Activated CD4-positive, alpha-beta T cell treated with anti-CD3 and anti-CD28 coated beads for 24 hours (primary cell): ENCODE data around the gene ADSL.

Experiments used
- DNase-seq, 2 donors: peaks; one replicate each; pipeline ENCODE4 v3.0.0-alpha.2; 2020; ENCODE audit warnings: low read depth in 2 of 2

Gene ADSL

DNA sequence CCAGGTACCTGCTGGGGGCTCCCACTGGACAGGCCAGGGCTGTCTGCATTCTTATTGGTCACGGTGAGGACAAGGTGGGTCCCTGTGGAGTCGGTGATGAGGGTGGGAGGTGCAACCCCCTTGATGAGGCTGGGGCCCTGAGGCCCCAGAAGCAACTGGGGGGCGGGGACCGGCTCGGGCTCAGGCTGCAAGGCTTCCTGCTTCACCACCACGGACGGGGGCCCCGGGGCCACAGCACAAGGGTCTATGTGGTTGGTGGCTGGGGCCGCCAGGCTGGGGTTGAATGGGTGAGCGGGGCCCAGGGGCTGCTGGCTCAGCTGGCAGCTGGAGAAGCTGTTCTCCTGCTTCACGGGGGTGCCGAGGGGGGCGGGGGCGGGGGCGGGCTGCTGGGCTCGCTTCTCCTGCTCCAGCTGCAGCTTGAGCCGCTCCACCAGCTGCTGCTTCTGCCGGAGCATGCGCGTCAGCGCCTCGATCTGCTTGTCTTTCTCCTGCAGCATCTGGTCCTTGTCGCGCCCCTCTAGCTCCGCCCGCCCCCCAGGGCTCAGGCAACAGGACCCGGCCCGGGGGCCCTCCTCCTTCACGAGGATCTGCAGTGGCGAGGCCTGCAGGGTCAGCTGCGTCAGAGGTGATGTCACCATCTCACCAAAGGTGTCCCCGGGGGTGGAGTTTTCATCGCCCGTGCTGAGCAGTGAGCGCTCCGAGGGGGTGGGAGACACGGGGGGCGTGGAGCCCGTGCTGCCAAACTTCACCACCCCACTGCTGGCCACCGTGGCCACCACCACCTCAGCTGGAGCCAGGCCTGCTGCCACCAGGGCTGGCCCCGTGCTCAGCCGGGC lies 72.3 kb downstream of the ADSL start:
- no peak for DNase-seq

DNA sequence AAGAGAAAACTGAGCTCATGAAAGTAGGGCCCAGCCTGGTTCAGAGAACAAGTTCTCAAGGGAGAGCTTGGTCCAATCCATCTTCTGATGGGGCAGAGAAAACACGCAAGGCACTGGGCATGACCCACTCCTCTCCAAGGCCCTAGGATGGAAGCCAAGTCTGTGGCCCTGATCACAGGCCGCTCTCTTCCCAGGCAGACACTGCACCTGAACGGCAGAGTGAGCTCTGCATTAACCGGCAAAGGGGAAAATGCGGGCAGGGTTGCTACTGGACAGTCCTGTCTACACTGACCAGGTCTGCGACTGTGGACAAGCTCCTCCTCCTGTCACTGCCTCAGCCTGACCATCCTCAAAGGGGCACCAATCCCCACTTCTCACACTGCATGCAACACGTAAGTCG lies 73.4 kb downstream of the ADSL start:
- DNase-seq: no peak

DNA sequence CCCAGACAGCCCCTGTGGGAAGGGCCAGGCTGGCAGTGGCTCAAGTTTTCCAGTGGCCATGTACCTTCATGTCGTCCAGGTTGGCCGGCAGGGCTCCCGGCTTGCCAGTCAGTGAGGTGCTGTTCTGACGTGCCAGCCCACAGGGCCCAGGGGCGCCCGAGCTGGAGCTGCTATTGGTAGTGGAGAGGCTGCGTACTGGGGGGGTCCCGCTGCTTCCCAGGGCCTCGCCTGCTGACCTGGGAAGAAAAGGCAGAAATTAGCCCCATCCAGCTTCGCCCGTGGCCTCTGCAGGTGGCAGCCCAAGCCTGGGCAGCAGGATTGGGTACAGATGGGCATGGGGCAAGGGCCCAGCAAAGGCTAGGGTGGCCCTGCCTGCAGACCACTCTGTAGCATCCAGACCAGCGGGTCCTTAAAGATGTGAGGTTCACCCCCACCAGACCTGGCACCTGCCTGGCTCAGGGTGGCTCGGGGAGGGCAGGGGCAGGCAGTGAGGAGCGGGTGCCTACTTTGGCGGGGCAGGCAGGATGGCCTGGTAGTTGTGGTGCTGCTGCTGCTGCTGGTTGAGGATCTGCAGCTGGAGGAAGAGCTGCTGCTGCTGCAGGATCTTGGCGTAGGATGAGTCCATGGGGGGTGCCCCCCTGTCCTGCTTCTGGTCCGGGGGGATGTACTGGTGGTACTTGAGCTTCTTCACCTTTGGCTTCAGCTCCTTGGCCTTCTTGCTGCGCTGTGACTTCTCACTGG lies 74.2 kb downstream of the ADSL start:
- no peak for DNase-seq

DNA sequence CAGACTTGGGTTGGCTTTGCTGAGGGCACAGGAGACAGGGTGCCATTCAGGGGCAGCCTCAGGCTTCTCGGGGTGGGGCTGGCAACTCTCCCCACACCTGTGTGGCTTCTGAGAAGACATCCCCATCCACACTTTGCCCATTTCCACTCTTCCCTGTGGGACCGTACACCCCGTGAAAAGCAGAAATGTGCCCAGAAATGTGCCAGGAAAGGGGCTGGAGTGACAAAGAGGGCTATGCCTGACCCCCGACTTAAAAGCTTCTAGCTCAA lies 74.7 kb downstream of the ADSL start:
- DNase-seq: no peak

DNA sequence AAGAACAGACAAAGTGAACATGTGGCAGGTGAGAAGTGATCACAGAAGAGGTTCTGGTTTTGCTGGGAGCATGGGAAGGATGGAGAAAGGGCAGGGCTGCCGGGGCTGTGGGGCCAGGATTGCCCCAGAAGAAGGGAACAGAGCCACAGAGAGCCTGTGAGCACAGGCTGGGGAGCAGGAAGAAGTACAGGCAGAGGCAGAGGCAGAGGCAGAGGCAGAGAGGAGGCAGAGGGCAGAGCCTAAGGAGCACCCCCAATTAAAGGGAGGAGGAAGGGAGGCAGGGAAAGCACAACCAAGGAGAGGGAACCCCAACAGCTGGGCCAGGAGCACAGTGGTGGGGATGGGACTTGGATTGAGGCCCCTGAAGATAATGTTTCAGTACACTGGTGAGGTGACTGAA lies 75.6 kb downstream of the ADSL start:
- no peak for DNase-seq

DNA sequence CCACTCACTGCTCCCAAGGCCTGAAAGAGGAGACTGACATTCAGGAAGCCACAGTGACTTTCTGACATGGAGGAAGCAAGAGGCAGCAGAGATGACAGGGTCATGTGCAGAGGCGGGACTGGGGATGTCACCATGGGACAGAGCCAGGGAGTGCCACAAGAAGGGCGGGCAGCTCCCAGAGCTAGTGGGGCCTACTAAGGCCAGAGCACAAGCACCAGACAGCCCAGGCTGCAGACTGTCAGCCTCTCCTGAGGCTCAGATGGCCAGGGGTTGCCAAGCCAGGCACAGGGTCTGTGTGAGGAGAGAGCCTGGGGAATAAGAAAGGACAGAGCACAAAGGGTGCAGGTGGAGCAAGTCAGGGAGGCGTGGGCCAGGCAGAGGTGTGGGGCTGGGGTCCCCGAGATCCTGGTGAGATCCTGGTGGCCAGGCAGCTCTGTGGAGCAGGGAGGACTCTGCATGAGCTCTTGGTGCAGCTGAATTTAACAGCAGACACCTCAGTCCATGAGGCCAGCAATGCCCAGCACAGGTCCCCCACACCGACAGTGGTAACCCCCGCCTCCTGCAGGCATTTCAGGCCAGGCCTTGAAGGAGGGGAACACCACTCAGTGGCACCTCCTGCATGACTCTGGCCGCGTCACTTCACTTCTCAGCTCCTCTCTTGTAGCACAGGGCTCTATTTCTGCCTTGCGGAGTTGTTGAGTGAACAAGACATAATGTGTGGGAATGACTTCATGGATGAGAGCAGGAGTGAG lies 76.4 kb downstream of the ADSL start:
- DNase-seq: no peak

DNA sequence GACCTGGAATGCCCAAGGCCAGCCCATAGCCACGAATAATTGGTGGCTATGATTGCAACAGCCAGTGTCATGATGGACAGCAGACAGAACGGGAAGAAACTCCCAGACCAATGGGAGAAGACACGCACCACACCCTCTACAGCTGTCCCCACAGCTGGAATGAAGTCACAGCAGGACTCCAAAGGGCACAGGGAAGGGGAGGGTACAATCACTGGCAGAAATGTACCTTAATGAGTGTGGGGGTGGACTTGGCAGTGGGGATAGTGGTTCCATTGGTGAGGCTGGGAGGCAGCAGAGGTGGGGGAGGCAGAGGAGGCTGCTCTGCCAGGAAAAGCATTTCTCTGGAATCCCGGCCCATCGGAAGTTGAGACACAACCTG lies 77.0 kb downstream of the ADSL start:
- DNase-seq: no peak

DNA sequence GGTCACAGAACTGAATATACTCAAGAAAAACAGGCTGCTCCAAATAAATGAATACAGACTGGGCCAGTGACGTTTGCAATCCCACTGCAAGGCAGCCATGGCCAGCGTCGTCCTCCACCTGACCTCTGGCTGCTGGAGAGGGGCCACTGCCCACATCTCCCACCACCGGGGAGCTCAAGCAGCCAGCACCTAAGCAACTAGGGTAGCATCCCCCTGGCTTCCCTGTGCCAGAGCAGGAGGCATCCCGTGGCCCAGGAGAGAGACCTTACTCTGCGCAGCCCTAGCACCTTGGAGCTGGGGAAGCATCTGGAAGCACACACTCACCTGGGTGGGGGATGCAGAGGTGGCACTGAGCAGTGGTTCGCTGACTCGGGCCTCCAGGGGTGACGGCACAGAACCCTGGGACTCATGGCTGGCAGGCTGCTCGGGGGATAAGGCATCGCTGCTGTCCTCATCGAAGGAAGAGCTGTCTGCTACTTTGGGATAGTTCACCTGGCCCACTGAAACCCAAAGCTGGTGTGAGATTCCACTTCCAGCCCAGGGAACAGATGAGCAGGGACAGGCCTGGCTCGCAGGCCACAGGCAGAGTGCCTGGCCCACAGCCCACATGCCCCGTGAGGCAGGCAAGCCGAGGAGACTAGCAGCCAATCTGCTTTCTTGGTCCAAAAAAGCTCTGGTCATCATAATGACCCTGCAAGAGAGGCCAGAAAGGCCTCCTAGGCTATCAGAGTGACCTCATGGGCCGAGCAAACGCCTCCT lies 77.8 kb downstream of the ADSL start:
- no peak for DNase-seq

DNA sequence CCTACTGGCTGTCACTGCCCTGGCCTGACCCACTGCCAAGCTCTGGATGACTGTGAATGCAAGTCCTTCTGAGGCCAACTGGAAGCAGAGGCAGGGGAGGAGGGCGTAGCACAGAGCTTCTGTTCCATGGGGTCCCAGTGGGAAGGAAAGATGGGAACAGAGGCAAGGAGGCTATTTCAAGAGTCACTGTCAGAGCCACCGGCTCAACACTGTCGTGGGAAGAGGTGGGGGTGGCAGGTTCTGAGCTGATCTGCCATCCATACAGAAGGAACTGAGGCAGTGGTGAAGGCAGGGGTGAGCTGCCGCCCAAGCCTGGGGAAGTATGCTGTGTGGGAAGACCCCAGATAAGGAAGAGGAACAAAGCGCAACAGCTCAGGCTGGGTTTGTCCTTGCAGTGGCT lies 78.8 kb downstream of the ADSL start:
- DNase-seq: no peak

DNA sequence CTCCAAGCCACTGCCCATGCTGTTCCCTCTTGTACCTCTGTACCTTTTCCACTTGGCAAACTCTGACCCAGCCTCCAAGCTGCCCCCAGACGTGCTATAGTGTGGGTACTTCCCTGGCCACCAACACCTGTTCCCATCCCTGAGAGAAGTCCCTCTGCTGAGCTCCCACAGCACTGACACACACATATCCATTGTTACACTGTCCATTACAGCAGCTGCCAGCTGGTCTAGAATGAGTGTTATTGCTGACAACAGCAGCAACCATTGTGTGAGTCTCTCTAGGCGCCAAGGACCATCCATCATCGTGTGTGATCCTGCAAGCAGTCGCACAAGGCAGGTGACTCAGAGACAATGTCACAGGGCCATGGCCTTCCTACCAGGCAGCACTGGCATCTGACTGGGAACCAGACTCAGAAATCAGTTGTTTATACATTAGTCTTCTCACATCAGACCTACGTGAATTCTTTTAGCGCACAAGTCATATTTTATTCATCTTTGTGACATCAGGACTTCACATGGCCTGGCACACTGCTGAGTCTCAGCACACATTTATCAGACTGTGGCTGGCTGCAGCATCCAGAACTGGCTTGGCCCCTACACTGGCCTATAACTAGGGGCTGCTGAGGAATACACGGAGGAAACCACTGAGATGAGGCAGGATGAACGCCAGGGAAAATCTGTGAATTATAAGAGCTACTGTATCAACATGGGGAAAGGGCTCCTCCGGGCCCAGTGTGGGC lies 80.5 kb downstream of the ADSL start:
- no peak for DNase-seq

DNA sequence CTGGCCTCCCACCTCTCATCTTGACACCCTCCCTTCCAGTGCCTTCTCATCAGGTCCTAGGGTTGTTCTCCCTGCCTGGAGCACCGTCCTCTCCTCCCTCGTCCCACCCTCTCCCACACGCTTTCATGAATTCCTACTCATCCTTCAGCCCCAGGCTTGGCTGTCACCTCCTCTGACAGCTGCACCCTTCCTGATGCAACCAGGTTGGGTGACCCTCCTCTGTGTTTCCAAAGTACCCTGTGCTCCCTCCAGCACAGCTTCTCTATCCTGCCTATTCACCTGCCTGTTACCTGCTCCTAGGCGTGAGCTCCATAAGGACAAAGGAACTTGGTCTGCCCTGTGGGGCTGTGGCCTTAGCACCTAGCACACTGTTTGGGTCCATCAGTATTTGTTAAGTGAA lies 82.5 kb downstream of the ADSL start:
- DNase-seq: no peak

DNA sequence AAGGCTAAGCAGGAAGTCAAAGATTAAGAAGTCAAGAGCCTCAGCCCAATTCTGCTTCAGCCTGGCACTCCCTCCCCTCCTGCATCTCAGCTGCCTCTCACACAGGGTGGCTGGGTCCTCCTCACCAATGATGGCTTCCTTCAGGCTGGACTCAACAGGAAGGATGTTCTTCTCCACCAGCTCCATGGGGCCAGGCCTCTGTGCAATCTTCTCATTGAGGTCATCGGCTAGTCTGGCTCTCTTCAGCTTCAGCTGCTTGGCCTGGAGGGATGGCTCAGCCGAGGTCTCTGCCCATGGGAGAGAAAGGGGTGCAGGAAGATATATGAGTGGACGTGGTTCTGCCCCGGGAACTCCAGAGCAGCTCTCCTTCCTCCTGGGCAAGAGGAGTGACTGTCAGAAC lies 83.2 kb downstream of the ADSL start:
- DNase-seq: no peak

DNA sequence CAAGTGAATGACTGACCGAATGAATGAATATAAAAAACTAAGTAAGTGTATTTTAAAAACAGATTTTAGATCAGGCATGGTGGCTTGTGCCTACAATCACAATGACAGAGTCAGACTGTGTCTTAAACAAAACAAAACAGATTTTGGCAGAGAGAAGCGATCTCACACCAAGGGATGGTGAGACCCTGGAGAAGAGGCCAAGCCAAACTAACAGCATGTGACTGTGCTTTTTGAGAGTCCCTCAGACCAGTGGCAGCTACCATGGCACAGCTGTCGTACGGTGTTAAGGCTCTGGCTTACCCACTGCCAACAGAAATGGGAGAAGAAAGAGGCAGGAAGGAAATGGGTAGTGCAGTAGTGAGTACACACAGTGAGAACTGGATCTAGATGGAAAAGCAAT lies 84.7 kb downstream of the ADSL start:
- no peak for DNase-seq

DNA sequence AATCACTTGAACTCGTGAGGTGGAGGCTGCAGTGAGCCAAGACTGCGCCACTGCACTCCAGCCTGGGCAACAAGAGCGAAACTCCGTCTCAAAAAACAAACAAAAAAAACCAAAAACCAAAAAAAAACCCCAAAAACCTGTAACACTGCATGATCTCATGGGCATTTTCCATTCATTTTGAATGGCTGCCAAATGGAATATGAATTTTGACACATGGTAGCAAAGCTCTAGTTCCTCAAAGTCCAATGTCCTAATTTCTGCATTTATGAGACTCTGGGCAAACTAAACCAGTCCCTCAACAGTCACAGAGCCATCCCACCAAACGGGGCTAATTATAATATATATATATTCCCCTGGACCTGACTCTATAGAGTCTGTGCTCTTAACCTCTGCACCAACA lies 85.9 kb downstream of the ADSL start:
- DNase-seq: no peak

DNA sequence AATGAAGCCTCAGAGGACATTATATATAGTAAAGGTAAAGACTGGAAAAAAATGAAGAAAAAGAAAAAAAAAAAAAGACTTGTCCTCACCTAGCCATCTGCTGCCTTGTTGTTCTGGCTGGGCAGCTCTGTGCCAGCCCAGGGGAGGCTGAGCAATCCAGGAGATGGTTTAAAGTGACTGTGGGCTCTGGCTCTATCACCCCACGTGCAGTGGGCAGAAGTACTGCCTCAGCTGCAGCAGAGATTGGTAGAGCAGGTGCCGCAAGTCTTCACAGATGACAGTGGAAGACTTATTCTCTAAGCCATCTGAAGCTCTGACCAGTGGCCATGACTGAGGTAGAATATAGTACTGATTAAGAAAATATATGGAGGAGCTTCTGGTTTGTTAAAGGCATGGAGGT lies 86.3 kb downstream of the ADSL start:
- DNase-seq: no peak

DNA sequence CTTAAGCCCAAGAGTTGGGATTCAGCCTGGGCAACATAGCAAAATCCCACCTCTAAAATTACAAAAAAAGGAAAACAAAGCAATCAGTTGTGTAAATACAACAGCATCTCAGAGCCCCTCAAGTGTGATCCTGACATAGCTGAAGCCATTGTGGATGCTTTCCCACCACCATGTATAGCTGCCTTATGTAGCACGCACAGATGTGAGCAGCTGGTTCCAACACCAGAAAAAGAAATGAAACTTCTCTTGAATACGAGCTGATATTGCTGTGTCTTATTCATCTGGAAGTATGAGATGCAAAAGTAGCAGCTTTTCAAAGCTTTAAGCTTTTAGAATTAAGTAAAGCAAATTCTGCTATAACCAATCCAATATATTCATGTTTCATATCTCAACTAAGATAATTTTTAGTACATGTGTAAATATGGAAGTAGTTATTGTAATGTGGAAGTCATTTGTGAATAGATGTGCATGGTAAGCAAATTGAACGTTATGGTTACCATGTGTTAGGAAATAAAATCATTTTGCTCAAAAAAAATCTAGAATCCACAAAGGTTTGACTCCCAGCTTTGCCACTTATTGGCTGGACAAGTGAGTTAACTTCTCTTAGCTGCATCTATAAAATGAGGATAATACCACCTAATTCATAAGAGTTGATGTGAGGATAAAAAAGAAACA lies 87.3 kb downstream of the ADSL start:
- DNase-seq: no peak

DNA sequence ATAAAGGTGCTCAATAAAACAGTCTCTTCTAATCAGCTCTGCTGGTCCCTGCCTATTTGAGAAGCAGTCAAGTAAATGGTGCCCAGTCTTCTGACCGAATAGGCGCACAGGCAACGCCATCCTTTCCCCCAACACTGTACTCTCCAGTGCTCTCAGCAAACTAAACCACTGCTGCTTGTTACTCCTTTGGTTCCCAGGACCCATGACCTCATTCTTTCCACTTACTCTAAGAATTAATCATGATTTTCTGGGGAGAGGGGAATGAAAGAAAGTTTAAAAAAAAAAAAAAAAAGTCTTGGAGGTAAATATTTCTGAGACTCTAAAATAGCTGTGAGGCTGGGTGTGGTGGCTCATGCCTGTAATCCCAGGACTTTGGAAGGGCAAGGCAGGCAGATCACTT lies 87.8 kb downstream of the ADSL start:
- DNase-seq: no peak

DNA sequence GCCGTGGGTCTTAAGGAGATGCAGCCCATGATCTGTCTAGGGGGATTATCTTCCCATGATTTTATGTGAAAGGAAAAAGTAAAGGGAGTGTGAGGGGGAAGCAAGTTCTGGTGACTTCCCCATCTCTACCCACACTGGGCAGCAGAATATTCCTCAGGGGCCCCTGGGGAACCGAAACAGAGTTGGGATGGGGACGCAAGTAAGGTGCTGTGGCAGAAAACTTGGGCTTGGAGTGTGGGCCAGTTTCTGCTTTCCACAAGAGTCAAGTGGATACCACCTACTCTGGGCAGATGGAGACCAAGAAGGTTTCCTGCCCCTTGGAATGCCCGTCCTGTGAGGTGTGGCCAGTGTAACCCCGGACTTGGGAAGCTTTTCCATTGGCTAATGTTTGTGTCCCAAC lies 88.4 kb downstream of the ADSL start:
- no peak for DNase-seq

DNA sequence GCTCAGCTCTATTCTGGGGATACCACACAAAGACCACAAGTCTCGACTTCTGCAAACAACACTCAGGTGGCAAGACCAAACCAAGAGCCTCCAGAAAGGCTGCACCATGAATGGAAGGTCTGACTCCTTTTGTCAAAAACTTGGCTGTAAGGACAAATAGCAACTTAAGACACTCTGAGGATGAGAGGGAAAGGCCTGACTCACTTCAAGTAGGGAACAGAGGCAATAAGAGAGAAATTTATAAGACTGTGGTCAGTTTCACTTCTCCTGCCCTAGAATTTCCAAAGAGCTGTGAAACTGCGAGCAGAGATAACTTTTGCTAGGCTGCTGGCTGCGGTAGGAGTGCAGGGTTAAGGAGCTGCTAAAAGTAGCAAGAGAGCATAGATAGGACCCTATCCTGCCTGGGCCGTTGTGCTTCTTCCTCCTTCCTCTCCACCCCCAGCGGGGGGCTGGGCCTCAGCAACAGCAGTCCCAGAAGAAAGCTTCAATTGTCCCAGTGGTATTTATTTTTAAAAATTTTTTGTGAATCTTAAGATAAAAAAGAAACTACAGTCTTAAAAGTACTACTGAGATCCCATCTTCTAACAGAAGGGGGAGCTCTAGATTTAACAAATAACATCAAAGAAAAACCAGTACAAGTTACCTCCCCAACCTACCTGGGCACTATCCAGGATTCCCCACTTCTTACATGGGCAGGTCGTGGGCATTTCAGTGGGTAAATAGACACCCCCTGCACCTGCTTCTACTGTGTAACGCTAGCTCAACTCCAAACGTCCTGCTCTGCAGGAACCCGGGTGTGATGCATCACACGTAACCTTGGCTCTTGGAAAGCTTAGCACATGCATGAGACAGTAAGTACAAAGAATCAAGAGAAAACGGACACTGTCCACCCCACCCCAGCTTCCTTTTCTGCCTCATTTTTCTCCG lies 90.5 kb downstream of the ADSL start:
- no peak for DNase-seq
